HEK293T (cell line): ENCODE data around the gene EYS.

Experiments
- CTCF ChIA-PET: fragments of 350-600 bp; formaldehyde crosslinking; extraction: SDS; loops from one replicate; lab custom pipeline; 2021; ENCODE audit warnings: antibody characterized with exemption, inconsistent platforms; lab: Yijun Ruan, JAX
- POLR2A ChIA-PET: fragments of 350-600 bp; formaldehyde crosslinking; extraction: SDS; loops from one replicate; lab custom pipeline; 2020; ENCODE audit warnings: antibody characterized with exemption, inconsistent platforms; lab: Yijun Ruan, JAX
- DNase-seq: peaks from one replicate; pipeline ENCODE4 v3.0.0; 2012; ENCODE audit warnings: mixed read lengths; ENCODE audit errors: extremely low spot score
- ARNT ChIP-seq: fragments of 450-650 bp; IDR thresholded peaks from 2 replicates; pipeline ENCODE4 v1.6.1; 2017; ENCODE audit warnings: mild to moderate bottlenecking
- BHLHE40 ChIP-seq: fragments of 450-650 bp; IDR thresholded peaks from 2 replicates; pipeline ENCODE4 v1.6.1; 2016; ENCODE audit warnings: mild to moderate bottlenecking, moderate library complexity, borderline replicate concordance
- CTBP1 ChIP-seq: fragments of 450-650 bp; IDR thresholded peaks from 2 replicates; pipeline ENCODE4 v1.6.1; 2016; ENCODE audit warnings: borderline replicate concordance
- ELF4 ChIP-seq: fragments of 450-650 bp; IDR thresholded peaks from 2 replicates; pipeline ENCODE4 v1.6.1; 2017; ENCODE audit warnings: antibody characterized with exemption
- FOXA1 ChIP-seq: fragments of 450-650 bp; IDR thresholded peaks from 2 replicates; pipeline ENCODE4 v1.6.1; 2016; ENCODE audit warnings: mild to moderate bottlenecking
- FOXK2 ChIP-seq: fragments of 450-650 bp; IDR thresholded peaks from 2 replicates; pipeline ENCODE4 v1.6.1; 2016; ENCODE audit warnings: mild to moderate bottlenecking
- FOXM1 ChIP-seq: fragments of 450-650 bp; IDR thresholded peaks from 2 replicates; pipeline ENCODE4 v1.6.1; 2017; ENCODE audit warnings: mild to moderate bottlenecking, borderline replicate concordance
- HDGF ChIP-seq: fragments of 450-650 bp; IDR thresholded peaks from 2 replicates; pipeline ENCODE4 v1.6.1; 2017; ENCODE audit warnings: antibody characterized with exemption, borderline replicate concordance
- L3MBTL2 ChIP-seq: fragments of 450-650 bp; conservative IDR thresholded peaks from 2 replicates; pipeline ENCODE4 v1.6.1; 2016; ENCODE audit warnings: mild to moderate bottlenecking
- LEF1 ChIP-seq: fragments of 450-650 bp; IDR thresholded peaks from 2 replicates; pipeline ENCODE4 v1.6.1; 2017; ENCODE audit warnings: mild to moderate bottlenecking, borderline replicate concordance
- NFRKB ChIP-seq: fragments of 450-650 bp; IDR thresholded peaks from 2 replicates; pipeline ENCODE4 v1.6.1; 2016; ENCODE audit warnings: mild to moderate bottlenecking, moderate library complexity
- PKNOX1 ChIP-seq: fragments of 450-650 bp; IDR thresholded peaks from 2 replicates; pipeline ENCODE4 v1.6.1; 2016
- SP1 ChIP-seq: fragments of 450-650 bp; IDR thresholded peaks from 2 replicates; pipeline ENCODE4 v1.6.1; 2017
- SUZ12 ChIP-seq: fragments of 450-650 bp; IDR thresholded peaks from 2 replicates; pipeline ENCODE4 v1.6.1; 2016; ENCODE audit warnings: mild to moderate bottlenecking
- TARDBP ChIP-seq: fragments of 450-650 bp; IDR thresholded peaks from 2 replicates; pipeline ENCODE4 v1.6.1; 2016
- ZNF384 ChIP-seq: fragments of 450-650 bp; IDR thresholded peaks from 2 replicates; pipeline ENCODE4 v1.6.1; 2016

Gene EYS

GRCh38 chr6:65707126-65707826, at the start of gene EYS:
Gene EYS (minus strand): TSS chr6:65707226. CDS start chr6:65495410, 211,816 bp downstream.
- TF ChIP-seq FOXA1: no peak
- no peak for TF ChIP-seq PKNOX1
- TF ChIP-seq BHLHE40: no peak
- no peak for TF ChIP-seq FOXM1
- TF ChIP-seq SUZ12: no peak
- no peak for TF ChIP-seq ELF4
- no peak for TF ChIP-seq FOXK2
- TF ChIP-seq SP1: no peak
- TF ChIP-seq L3MBTL2: no peak
- no peak for TF ChIP-seq CTBP1
- no peak for DNase-seq
- CTCF ChIA-PET: no interaction called here
- POLR2A ChIA-PET: no interaction called here

GRCh38 chr6:65746302-65746701, 39.3 kb upstream of the EYS start:
- no peak for DNase-seq
- POLR2A ChIA-PET: no interaction called here
- TF ChIP-seq PKNOX1 (no peak), SUZ12 (no peak), FOXM1 (no peak), FOXK2 (no peak), SP1 (no peak)
- CTCF ChIA-PET: no interaction called here

GRCh38 chr6:65745614-65746013, 38.6 kb upstream of the EYS start:
- ChIA-PET POLR2A (no interaction called here), CTCF (no interaction called here)
- TF ChIP-seq SP1 (no peak), FOXA1 (no peak), ZNF384 (no peak), LEF1 (no peak), ELF4 (no peak), SUZ12 (no peak), NFRKB (no peak), L3MBTL2 (no peak), ARNT (no peak), PKNOX1 (no peak), FOXM1 (no peak), HDGF (no peak), BHLHE40 (no peak), FOXK2 (no peak), CTBP1 (no peak), TARDBP (no peak)
- DNase-seq: no peak

- ChIA-PET CTCF (no interaction called here), POLR2A (no interaction called here)
- TF ChIP-seq NFRKB: no peak
- DNase-seq: no peak
Observed at GRCh38 chr6:65728879-65729479, 22.0 kb upstream of the EYS start.

GRCh38 chr6:65719101-65719500, 12.1 kb upstream of the EYS start:
- ChIA-PET POLR2A (no interaction called here), CTCF (no interaction called here)
- TF ChIP-seq SP1: no peak
- TF ChIP-seq TARDBP: no peak
- TF ChIP-seq ELF4: no peak
- no peak for TF ChIP-seq L3MBTL2
- TF ChIP-seq FOXM1: no peak
- TF ChIP-seq LEF1: no peak
- TF ChIP-seq NFRKB: no peak
- no peak for TF ChIP-seq SUZ12
- no peak for TF ChIP-seq ZNF384
- no peak for TF ChIP-seq CTBP1
- TF ChIP-seq FOXK2: no peak
- no peak for TF ChIP-seq BHLHE40
- no peak for TF ChIP-seq ARNT
- TF ChIP-seq FOXA1: no peak
- no peak for TF ChIP-seq PKNOX1
- TF ChIP-seq HDGF: no peak
- no peak for DNase-seq

GRCh38 chr6:65711531-65711930, 4.5 kb upstream of the EYS start:
- DNase-seq: no peak
- no peak for TF ChIP-seq SUZ12
- no peak for TF ChIP-seq ELF4
- TF ChIP-seq TARDBP: no peak
- TF ChIP-seq HDGF: no peak
- no peak for TF ChIP-seq CTBP1
- no peak for TF ChIP-seq PKNOX1
- TF ChIP-seq SP1: no peak
- TF ChIP-seq FOXM1: no peak
- no peak for TF ChIP-seq ZNF384
- no peak for TF ChIP-seq L3MBTL2
- no peak for TF ChIP-seq FOXA1
- TF ChIP-seq LEF1: no peak
- TF ChIP-seq NFRKB: no peak
- TF ChIP-seq BHLHE40: no peak
- POLR2A ChIA-PET: no interaction called here
- CTCF ChIA-PET: no interaction called here
